ENCODE data around the gene KRTAP9-2. TPM values are rescaled to one million over a fixed set of nuclear protein-coding genes. Genes with fewer than 3 reads are reported as not detected.

Gene KRTAP9-2
- polyA plus RNA-seq, 1 of the 3 experiments (the other 2 are of a cell fraction) = not detected

DNA sequence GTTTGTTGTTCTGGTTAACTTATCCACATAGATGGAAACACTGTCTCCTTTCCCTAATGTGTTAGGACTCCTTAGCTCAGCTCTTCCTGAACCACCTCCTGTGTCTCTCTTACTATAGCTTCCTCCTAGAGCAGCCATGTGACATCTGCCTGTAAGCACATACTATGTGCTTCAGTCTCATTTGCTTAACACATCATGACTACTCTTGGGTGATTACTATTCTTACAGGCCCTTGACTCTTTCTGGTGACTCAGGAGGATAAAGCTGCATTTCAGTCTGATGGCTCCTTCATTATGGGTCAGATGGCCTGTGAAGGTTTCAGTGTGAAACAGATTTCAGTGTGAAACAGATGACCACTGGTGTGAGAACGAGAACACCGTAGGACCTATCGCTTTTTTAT is 48.1 kb upstream of the KRTAP9-2 start:
- no peaks in the 10 kb centered on the region for H3K4me1 ChIP-seq (ENCODE audit: control insufficient read depth in 1 of 2, insufficient read depth in 2 of 2, low read depth in 1 of 2, low read length in 1 of 2)
- CTCF ChIA-PET = no interaction called here
- H4K20me1 ChIP-seq (ENCODE audit: insufficient read depth) = no peaks in the 10 kb centered on the region
- no peaks in the 10 kb centered on the region for H3K36me3 ChIP-seq (replicated peaks in 1 of 2; ENCODE audit: control insufficient read depth in 1 of 2, insufficient read depth in 2 of 2, low read length in 1 of 2)
- TF ChIP-seq EP300 (IDR thresholded peaks at IDR 0.05; ENCODE audit: borderline replicate concordance in 1 of 2, low read depth in 1 of 2, low read length in 1 of 2) (no peak), RCOR1 (IDR thresholded peaks at IDR 0.05; ENCODE audit: low read length) (no peak), ELF1 (IDR thresholded peaks at IDR 0.05) (no peak), SIN3A (IDR thresholded peaks at IDR 0.05; ENCODE audit: borderline replicate concordance, low read depth, low read length) (no peak), FOSL2 (IDR thresholded peaks at IDR 0.05; ENCODE audit: borderline replicate concordance, low read depth) (no peak), TCF12 (IDR thresholded peaks at IDR 0.05) (no peak), YY1 (IDR thresholded peaks at IDR 0.05; ENCODE audit: low read depth) (no peak), TEAD4 (IDR thresholded peaks at IDR 0.05; ENCODE audit: borderline replicate concordance, insufficient read depth) (no peak), CHD2 (IDR thresholded peaks at IDR 0.05; ENCODE audit: low read length, partially characterized antibody) (no peak), RXRA (IDR thresholded peaks at IDR 0.05; ENCODE audit: borderline replicate concordance, low read depth) (no peak), MEF2A (IDR thresholded peaks at IDR 0.05; ENCODE audit: borderline replicate concordance, low read depth) (no peak), POLR2AphosphoS5 (IDR thresholded peaks at IDR 0.05; ENCODE audit: low read depth, low read length) (no peak)
- TF ChIP-seq, protein P1, sequence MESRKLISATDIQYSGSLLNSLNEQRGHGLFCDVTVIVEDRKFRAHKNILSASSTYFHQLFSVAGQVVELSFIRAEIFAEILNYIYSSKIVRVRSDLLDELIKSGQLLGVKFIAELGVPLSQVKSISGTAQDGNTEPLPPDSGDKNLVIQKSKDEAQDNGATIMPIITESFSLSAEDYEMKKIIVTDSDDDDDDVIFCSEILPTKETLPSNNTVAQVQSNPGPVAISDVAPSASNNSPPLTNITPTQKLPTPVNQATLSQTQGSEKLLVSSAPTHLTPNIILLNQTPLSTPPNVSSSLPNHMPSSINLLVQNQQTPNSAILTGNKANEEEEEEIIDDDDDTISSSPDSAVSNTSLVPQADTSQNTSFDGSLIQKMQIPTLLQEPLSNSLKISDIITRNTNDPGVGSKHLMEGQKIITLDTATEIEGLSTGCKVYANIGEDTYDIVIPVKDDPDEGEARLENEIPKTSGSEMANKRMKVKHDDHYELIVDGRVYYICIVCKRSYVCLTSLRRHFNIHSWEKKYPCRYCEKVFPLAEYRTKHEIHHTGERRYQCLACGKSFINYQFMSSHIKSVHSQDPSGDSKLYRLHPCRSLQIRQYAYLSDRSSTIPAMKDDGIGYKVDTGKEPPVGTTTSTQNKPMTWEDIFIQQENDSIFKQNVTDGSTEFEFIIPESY (IDR thresholded peaks at IDR 0.05; ENCODE audit: borderline replicate concordance, low read depth) = no peak
- TF ChIP-seq, protein P2, sequence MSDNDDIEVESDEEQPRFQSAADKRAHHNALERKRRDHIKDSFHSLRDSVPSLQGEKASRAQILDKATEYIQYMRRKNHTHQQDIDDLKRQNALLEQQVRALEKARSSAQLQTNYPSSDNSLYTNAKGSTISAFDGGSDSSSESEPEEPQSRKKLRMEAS (IDR thresholded peaks at IDR 0.05; ENCODE audit: low read depth) = no peak
- TF ChIP-seq, protein P3, sequence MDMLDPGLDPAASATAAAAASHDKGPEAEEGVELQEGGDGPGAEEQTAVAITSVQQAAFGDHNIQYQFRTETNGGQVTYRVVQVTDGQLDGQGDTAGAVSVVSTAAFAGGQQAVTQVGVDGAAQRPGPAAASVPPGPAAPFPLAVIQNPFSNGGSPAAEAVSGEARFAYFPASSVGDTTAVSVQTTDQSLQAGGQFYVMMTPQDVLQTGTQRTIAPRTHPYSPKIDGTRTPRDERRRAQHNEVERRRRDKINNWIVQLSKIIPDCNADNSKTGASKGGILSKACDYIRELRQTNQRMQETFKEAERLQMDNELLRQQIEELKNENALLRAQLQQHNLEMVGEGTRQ (IDR thresholded peaks at IDR 0.05; ENCODE audit: borderline replicate concordance, low read depth, low read length) = no peak
- TF ChIP-seq, protein P4, sequence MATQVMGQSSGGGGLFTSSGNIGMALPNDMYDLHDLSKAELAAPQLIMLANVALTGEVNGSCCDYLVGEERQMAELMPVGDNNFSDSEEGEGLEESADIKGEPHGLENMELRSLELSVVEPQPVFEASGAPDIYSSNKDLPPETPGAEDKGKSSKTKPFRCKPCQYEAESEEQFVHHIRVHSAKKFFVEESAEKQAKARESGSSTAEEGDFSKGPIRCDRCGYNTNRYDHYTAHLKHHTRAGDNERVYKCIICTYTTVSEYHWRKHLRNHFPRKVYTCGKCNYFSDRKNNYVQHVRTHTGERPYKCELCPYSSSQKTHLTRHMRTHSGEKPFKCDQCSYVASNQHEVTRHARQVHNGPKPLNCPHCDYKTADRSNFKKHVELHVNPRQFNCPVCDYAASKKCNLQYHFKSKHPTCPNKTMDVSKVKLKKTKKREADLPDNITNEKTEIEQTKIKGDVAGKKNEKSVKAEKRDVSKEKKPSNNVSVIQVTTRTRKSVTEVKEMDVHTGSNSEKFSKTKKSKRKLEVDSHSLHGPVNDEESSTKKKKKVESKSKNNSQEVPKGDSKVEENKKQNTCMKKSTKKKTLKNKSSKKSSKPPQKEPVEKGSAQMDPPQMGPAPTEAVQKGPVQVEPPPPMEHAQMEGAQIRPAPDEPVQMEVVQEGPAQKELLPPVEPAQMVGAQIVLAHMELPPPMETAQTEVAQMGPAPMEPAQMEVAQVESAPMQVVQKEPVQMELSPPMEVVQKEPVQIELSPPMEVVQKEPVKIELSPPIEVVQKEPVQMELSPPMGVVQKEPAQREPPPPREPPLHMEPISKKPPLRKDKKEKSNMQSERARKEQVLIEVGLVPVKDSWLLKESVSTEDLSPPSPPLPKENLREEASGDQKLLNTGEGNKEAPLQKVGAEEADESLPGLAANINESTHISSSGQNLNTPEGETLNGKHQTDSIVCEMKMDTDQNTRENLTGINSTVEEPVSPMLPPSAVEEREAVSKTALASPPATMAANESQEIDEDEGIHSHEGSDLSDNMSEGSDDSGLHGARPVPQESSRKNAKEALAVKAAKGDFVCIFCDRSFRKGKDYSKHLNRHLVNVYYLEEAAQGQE (IDR thresholded peaks at IDR 0.05; ENCODE audit: low read depth, low read length) = no peak
- TF ChIP-seq, protein P5, sequence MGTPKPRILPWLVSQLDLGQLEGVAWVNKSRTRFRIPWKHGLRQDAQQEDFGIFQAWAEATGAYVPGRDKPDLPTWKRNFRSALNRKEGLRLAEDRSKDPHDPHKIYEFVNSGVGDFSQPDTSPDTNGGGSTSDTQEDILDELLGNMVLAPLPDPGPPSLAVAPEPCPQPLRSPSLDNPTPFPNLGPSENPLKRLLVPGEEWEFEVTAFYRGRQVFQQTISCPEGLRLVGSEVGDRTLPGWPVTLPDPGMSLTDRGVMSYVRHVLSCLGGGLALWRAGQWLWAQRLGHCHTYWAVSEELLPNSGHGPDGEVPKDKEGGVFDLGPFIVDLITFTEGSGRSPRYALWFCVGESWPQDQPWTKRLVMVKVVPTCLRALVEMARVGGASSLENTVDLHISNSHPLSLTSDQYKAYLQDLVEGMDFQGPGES (IDR thresholded peaks at IDR 0.05; ENCODE audit: low read depth, low read length) = no peak
- TF ChIP-seq, protein P6, sequence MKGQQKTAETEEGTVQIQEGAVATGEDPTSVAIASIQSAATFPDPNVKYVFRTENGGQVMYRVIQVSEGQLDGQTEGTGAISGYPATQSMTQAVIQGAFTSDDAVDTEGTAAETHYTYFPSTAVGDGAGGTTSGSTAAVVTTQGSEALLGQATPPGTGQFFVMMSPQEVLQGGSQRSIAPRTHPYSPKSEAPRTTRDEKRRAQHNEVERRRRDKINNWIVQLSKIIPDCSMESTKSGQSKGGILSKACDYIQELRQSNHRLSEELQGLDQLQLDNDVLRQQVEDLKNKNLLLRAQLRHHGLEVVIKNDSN (IDR thresholded peaks at IDR 0.05; ENCODE audit: borderline replicate concordance, low read depth) = no peak
- no peak overlapping the region for H2AFZ ChIP-seq (ENCODE audit: low read depth)
- H3K4me2 ChIP-seq = no peak overlapping the region
- H3K4me3 ChIP-seq (ENCODE audit: low read depth in 2 of 2, low read length in 1 of 2) = no peak overlapping the region
- H3K27me3 ChIP-seq (ENCODE audit: insufficient read depth) = peaks cover 34% of the 10 kb centered on the region
- WGBS (ENCODE audit: low lambda C conversion rate) = 33% methylated on average over 3 of the region's 3 CpGs
- H3F3A ChIP-seq (replicated peaks; ENCODE audit: insufficient read depth) = no peaks in the 10 kb centered on the region
- no peaks in the 10 kb centered on the region for H3K79me2 ChIP-seq (ENCODE audit: insufficient read depth)
- H3K9me3 ChIP-seq = no peaks in the 10 kb centered on the region
- no peak overlapping the region for H3K9ac ChIP-seq
- H3K27ac ChIP-seq (ENCODE audit: low read depth in 2 of 2, low read length in 1 of 2) = no peak overlapping the region
- no peaks in the 10 kb centered on the region for H3K9me2 ChIP-seq
- DNase-seq = no peak
- POLR2A ChIA-PET = no interaction called here

Data from SK-N-SH (cell line).